ENCODE results near the gene MYOF. TPM values are rescaled to one million over a fixed set of nuclear protein-coding genes. Genes with fewer than 3 reads are reported as not detected.
"Not testable (repeated sequence)": the region's sequence is repeated elsewhere in the genome, so short reads cannot be mapped to it uniquely, and the experiment has no call there.

Gene MYOF
- total RNA-seq, 1 donor from 2014 or later, result 3.6 TPM

DNA sequence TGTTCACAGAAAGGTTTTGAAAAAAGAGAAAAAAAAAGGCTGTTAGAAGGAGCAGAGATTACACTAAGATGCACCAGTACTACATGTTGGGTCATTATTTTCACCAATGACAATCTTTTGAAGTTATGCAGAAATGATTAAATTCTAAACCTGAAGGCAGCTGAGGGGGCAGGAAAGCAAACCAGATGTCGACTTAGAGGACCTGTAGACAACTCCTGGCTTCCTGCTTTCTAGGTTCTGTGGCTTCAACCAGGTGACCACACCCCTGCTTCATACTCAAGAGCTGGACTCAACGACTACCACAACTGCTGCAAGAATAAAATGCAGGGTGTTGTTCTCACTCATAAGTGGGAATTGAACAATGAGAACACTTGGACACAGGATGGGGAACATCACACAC lies 30.0 kb downstream of the MYOF start:
- no peak for DNase-seq

DNA sequence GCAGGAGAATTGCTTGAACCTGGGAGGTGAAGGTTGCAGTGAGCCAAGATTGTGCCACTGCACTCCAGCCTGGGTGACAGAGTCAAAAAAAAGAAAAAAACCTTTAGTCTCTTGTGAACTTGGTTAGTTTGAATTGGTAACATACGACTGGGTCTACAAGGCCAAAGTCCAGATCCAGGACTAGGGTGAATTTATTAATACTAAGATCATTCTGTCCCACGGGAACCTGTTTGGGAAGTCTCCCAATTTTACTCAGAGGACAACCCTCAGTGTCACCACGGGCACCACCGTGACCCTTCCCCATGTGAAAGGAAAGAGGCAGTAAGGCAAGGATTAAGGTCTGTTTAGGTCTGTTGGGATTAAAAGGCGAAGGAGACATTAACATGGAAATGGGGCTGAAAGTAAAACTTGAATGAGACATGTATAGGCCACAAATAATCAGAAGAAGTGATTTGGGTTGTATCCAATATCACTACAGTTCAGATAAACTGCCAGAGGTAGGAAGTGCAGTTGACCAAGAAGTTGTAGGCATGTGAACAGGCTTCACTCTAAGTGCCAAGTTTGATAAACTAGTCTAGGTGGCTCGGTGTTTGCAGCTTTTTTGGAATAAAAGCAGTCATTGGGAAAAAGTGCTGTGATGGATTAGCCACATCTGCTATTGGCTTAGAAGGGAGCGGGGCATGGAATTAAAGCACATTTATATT lies 30.7 kb downstream of the MYOF start:
- no peak for DNase-seq

DNA sequence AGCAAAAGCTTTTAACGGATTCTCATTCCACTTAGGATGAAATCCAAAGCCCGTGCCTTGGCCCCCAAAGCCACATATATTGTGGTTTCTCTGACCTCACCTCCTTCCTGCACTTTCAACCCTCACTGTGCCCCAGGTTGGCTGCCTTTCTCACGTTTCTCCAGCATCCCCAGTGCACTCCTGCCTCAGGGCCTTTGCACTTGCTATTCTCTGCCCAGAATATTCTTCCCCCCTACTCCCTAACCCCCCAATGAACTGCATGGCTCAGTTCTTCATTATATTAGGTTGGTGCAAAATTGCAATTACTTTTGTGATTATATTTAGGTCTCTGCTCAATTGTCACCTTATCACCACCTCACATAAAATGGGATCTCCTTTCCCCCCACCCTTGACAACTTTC lies 34.2 kb downstream of the MYOF start:
- no peak for DNase-seq

DNA sequence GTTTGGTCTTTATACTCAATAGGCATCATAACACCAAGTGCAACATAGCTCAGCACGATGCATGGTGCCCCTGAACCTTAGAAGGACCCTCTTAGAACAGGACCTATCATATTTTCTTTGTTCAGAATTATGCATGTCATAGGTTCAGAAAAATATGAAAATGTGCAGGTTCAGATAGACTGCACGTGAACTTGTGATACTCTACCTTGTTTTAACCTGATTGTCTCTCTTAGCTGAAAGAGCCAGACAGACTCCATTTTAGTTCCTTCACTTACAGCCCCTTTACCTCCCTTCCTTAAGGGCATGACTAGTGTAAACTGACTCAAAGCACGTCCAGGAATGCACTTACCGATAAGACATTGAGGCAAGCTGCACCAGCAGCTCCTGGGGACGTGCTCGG lies 35.1 kb downstream of the MYOF start:
- DNase-seq, result no peak

DNA sequence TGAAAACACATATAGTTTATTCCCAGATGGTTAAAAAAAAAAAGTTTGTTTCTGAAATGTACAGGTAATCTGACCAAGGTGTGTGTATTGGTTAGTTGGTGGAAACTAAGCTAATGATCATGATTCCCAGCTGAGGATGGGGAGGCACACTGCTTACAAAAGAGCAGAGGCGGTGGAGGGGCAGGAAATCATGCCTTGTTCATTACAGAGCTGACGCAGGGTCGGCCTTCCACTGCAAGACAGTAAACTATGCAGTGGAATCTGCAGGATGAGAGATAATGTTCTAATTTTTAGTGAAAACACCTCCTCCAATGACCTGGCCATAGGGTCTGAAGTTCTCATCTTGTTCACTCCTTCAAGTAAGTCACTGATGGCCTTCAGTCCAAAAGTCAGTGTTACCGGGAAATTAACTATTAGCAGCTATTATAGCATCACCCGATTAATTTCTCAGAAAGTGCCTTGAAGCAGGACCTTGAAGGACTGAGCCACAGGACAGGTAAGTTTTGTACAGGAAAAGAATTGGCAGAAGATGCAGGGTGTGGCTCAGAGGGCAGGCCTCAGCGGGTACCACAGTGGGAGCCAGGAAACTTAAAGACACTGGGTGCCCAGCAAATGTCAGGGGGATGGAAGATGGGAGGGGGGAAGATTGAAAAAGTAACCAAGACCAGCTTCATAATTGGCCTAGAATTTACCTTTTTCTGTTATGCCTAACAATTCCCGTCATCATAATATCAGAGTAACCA lies 36.0 kb downstream of the MYOF start:
- DNase-seq, result no peak

DNA sequence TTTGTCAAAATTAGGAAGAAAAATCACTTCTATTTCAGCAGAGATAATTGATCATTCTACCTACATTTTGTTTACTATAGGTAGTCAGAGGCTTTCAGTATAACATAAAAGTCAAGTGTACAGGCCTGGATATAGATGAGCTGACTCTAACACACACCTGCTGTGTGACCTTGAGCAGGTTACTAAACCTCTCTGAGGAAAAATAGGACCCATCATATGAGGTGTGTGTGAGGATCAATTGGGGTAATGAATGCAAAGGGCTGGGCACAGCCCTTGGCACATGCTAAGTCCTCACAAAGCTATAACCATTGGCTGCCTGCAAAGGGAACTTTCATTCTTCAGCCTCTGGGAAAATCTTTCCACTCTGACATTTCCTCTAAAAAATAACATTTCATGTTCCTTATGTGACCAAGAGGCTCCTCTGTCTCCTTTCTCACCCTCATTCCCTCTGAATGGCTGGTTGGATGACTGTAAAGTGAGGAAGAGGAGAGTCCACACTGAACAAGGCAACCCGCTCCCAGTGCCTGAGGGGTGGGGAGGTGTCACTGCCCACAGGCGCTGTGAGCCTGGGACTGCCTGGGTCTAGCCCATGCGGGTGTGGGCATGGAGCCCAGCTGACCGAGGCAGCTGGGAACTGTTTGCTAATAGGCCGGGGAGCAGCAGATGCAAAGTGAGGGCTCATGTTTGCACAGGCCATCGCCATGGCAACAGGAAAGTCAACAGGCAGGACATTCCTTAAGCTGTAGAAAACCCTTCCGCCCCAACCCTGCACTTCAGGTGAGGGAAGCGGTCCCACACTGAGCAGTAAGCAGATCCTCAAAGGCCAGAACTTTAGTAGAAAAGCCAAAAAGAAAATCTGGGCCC lies 36.8 kb downstream of the MYOF start:
- DNase-seq, result no peak

DNA sequence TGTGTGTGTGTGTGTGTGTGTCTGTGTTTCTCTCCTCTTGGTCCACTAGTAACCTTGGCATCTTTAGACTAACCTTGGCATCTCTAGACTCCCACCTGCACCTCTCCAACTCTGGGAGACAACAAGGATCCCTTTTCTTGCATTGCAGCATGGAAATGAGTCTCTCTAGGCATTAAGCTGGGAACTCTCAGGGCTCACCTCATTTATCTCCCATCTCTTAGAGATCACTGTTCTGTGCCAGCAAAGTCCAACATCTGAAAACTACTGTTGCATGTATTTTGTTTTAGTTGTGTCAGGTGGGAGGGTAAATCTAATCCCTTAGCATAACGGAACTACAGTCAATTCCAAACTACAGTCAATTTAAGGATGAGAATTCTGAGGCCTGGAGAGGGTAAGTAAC lies 38.7 kb downstream of the MYOF start:
- no peak for DNase-seq

DNA sequence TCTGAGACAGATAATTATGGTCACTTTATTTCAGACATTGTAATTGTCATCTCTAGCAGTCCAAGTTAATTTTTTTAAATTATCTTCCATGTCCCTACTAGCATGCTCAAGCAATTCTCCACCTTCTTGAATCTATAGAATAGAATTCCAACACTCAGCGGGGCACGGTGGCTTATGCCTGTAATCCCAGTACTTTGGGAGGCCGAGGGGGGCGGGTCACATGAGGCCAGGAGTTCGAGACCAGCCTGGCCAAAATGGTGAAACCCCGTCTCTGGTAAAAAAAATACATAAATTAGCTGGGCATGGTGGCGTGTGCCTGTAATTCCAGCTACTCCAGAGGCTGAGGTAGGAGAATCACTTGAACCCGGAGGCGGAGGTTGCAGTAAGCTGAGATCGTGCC lies 39.4 kb downstream of the MYOF start:
- not testable (repeated sequence) for DNase-seq

DNA sequence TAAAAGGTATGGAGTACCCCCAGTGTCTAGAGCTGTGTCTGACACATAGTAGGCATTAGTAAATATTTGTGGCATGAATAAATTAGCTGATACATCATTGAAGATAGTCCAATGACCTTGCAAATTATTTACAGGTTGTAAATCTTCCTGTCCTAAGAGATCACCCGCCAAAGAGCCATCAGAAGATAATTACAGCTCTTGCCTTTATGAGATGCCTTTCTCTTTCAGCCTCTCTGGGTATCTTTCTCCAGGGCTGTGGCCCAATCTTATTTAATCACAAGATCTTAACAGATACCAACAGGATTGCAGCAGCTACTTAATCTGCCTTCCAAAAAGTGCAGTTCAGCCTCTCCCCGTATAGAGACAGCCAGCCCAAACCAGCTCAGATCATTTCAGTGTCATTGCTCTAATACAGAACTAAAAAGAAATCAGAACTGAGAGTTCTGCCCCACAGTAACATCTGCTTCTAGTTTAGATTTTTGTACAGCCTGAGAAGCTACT lies 41.5 kb downstream of the MYOF start:
- no peak for DNase-seq

DNA sequence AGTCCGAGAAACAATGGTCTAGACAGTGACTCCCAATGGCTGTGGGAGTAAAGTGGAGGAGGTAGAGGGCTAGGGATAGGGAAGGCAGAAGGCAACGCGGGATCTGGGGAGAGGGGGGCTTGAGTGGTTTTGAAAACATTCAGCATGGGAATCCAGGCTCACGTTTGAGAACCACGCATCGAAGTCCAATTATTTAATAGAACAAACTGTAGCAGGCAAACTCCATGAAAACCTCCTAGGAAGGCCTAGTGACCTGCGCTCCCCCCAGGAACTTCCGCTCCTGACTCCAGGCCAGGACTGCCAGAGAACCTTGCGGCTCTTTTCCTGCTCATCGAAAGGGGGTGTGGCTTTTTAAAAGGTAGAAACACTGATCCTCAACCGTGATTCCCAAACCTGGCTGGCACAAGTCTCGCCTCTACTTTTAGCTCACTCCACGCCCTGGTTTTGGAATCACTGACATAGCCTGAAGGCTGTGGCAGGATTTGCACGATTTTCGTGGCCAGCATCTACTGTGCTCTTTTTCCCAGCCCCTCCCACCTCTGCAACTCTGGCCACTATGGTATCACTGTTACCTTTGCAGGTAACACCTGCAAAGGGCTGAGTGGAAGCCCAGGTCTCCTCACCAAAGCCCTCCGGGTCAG lies 43.4 kb downstream of the MYOF start:
- DNase-seq, result no peak

DNA sequence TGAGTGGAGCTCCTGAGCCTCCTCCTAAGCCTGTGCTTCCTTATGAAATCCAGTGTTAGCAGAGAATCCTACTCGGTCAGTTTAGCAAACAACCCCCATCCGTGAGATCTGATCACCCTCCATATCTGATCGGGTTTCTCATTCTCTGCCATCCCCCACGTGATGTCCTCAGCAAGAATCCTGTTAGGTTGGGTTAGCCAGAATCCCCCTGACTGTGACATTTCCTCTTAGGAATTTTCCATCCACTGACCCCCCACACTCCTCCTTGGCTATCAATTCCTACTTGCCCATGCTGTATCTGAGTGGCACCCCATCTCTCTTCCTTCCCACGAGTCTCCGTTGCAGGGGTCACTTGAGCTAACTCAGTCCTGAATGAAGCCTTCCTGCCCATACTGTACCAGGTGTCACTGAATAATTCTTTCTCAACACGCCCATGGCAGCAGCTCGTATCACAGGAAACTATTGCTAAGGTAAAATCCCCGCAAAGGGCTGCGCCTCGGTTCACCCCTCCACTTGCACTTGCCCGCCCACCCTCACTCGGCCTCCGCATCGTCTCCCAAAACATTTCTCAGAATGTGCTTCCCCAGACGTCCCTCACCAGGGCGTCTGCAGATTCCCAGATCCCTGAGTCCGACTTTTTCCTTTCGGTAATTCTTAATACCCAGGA lies 44.1 kb downstream of the MYOF start:
- DNase-seq, result no peak

DNA sequence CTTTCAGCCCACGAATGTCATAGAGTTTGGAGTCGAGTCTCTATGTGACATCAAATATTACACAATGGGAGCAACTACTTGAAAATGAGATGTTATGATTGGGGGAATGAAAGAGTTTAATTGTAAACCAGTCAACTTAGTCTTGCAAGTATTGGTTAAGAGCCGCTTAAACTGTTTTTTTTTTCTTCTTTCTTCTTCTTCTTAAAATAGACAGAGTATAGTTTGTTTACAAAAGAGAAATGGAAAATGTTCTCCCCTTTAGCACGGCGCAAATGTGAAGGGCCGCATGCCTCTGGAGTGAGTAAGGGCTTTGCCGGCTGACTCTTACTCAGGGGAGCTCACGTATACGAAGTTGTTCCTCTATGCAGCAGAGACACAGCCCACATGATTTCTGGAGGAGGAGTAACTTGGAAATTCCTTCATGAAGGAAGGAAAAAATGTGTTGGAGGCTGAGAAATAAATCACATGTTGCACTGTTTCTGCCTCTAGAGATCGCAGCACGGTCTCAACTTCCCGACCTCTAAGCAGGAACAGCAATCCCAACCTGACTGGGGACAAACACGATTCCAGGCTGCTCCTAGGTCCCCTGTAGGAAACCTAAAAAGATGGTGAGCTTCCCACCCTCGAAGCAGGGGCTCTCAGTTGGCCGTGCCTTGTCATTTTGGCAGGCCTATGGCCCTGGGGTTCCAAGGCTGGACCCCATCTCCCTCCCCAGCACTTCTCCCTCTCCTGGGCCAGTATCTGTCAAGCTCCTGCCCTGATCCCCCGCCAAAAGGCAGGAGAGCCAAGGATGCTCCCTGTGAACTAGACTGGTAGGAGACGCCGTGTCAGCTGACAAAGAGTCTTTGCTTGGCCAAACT lies 44.8 kb downstream of the MYOF start:
- DNase-seq, result peak; percentile 13

DNA sequence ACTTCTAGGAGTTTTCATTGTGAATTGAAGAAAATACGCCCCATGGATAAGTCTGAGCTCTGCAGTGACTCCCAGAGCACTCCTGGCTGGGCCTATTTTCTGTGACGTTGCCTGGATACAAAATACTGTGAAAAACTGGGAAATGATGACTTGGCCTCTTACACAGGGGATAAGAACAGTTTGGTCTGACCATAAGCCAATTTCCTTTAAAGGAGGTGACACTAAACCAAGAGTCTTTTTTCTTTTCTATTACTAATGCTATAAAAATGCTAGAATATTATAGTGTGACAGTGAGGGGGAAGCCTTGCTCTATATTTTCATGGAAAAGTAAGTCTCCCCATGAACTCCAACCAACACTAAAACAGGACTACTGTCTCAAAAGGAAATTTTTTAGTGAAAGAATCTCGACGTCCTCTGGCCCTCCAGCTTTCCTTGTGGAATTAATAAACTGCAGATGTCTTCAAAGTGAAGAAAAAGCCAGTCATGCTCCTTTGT lies 45.5 kb downstream of the MYOF start:
- DNase-seq, result no peak

DNA sequence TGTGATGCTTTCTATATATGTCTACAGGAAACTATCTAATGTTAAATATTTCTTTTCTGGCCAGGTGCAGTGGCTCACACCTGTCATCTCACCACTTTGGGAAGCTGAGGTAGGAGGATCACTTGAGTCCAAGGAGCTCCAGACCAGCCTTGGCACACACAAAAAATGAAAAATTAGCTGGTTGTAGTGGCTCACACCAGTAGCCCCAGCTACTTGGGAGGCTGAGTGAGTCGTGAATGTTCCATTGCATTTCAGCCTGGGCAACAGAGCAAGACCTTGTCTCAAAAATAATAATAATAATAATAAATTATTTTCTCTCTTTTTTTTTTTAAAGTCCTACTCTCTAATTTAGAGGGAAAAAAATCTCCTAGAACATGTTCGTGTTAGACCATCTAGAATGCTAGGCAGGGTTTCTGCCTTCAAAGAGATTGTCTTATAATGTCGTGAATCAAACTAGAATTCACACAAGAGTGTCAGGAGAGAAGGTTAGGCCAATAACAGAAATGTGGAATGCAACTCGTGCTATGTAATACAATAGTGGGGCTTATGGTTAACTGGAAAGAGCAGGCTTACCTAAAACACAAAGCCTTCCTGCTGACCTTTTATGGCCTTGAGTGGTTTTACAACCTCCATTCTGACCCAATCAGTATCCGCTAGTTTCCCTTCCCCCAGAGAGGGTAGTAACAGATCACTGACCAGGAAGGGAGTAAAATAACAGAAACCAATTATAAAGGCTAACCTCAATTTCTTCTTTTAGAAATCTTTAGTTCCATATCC lies 46.3 kb downstream of the MYOF start:
- no peak for DNase-seq

DNA sequence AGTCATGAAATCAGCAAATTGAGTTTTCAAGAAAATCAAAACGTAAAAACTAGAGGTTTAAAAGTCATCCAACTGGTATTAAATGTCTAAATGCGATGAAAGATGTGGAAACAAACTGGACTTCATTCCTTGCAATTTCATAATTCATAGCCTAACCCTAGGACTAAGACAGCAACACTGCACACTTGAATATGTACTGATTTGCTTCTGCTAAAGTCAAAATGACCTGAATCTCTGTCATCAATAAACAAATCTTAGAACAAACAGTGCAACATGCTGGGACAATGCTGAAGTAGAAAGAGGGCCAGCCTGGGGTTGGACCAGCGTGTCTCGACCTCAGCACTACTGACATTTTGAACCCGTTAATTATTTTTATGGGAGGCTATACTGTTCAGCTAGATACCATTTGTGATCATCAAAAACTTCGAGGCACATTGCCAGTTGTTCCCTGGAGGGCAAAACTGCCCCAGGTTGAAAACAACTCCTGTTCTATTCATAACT lies 47.1 kb downstream of the MYOF start:
- DNase-seq, result no peak

DNA sequence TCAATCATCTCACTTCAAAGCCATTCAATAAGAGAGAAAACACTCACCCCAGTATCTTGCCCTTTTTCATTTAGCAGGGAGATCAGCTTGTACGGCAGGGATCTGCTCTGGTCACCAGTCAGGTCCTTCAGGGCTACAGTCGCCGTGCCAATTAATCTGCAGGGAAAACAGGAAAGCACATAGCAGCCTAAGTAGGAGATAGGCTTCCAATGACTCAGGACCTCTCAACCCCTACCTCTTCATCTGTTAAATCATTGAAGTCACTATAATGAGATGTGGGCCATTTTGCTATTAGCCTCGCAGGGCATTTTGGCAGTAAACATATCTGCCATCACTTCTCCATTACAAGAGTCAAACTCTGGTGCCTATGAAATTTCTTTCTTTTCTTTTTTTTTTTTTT lies 50.8 kb downstream of the MYOF start:
- DNase-seq, result no peak

DNA sequence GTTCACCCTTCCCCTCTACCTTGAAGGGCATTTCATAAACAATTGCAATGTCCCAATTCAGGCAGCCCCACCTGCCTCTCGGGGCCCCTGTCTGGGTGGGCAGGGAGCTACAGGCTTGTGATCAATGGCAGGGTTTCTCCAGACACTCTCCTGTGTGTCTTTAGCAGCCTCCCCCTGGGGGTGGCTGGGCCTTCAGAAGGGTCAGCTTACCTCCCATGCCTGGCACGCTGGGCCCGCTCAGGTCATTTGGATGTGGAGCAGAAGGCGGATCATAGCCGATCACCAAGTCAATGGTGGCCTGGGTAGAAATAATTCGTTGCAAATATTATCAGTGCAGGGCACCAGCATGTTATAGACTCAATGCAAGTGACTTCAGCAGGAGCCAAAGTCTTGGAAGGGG lies 56.3 kb downstream of the MYOF start:
- DNase-seq, result no peak

DNA sequence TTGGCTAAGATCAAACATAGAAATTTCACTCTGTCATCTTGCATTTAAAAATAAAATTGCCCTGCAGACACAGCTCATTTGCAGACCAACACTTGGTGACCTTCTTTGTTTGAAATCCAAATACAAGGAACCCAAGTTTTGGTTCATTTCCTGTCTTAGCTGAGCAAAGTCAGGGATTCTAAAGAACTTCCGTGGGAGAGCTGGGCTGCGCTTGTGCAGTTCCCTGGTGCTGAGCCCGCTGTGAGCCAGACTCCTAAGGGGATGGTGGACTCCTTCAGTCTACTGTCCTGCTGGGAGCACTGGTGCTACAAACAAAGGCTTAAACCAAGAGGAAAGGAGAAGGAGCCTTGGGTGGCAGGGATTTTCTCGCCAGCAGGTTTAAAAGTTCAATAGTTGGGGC lies 60.0 kb downstream of the MYOF start:
- no peak for DNase-seq

DNA sequence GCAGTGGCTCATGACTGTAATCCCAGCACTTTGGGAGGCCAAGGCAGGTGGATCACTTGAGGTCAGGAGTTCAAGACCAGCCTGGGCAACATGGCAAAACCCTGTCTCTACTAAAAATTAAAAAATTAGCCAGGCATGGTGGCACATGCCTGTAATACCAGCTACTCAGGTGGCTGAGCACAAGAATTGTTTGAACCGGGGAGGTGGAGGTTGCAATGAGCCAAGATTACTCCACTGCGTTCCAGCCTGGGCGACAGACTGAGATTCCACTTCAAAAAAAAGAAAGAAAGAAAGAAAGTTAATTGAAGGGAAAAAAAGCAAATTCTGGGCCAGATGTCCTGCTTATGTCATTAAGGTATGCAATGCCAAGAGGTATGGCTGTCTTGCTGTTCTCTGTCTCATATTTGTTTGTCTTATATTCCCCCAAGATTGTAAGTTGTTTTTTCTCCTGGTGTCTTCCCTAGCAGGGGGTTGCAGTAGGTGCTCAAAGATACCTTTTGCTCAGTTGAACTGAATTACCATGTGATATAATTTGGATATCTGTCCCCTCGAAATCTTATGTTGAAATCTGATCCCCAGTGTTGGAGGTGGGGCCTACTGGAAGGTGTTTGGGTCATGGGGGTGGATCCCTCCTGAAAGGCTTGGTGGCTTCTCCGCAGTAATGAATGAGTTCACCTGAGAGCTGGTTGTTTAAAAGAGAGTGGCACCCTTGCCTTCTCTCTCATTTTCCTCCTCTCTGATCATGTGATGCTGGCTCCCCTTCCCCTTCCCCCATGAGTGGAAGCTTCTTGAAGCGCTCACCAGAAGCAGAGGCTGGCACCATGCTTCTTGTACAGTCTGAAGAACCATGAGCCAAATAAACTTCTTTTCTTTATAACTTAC lies 60.9 kb downstream of the MYOF start:
- DNase-seq, result no peak

Data from occipital lobe (tissue), 2 donors.